CD4-positive, alpha-beta T cell (primary cell): ENCODE results near the gene SDK1. TPM values are rescaled to one million over a fixed set of nuclear protein-coding genes. Genes with fewer than 3 reads are reported as not detected.

Source experiments
- ATAC-seq: fragments of 200-7000 bp; cut with Tn5 transposase; one replicate; pipeline ENCODE4 v1.10.0; 2022; ENCODE audit warnings: mild to moderate bottlenecking; ENCODE audit not compliant: poor library complexity
- CTCF ChIA-PET: fragments of 350-600 bp; sonication (Branson Sonifier 250); formaldehyde crosslinking; loops from one replicate; lab custom pipeline; 2021; ENCODE audit warnings: antibody characterized with exemption, inconsistent platforms; lab: Charles Lee
- POLR2A ChIA-PET: fragments of 350-600 bp; sonication (Branson Sonifier 250); formaldehyde crosslinking; loops from one replicate; lab custom pipeline; 2021; ENCODE audit warnings: antibody characterized with exemption, inconsistent platforms; lab: Charles Lee
- DNase-seq, 14 experiments: peaks; one replicate each; pipeline ENCODE4 v3.0.0-alpha.2; 2013 to 2020; ENCODE audit warnings: mixed read lengths in 2 of 14
- H3K27ac ChIP-seq, 2 donors: one replicate each; pipeline versions ENCODE4 v1.5.1 to v1.7.0; 2013; ENCODE audit warnings: low read length in 2 of 2, low read depth in 1 of 2, mild to moderate bottlenecking in 1 of 2
- H3K27me3 ChIP-seq, 2 experiments: 1 replicate in 1 of 2; 2 replicates in 1 of 2; pipeline versions ENCODE4 v1.6.1 to v1.7.0; 2013; ENCODE audit warnings: low read length in 2 of 2, control low read depth in 1 of 2, mild to moderate bottlenecking in 1 of 2, moderate library complexity in 1 of 2; ENCODE audit not compliant: insufficient read depth in 2 of 2, control insufficient read depth in 1 of 2
- H3K36me3 ChIP-seq: one replicate; pipeline ENCODE4 v1.6.1; 2013; ENCODE audit warnings: low read length, control low read depth; ENCODE audit not compliant: insufficient read depth
- H3K4me1 ChIP-seq: one replicate; pipeline ENCODE4 v1.6.1; 2013; ENCODE audit warnings: low read length, control low read depth; ENCODE audit not compliant: insufficient read depth
- H3K4me3 ChIP-seq: one replicate; pipeline ENCODE4 v1.5.1; 2013; ENCODE audit warnings: mild to moderate bottlenecking, low read length, moderate library complexity
- H3K9me3 ChIP-seq, 2 experiments: 1 replicate in 1 of 2; 2 replicates in 1 of 2; pipeline versions ENCODE4 v1.6.1 to v1.7.0; 2013; ENCODE audit warnings: low read length in 2 of 2, mild to moderate bottlenecking in 2 of 2, control low read depth in 1 of 2, moderate library complexity in 1 of 2; ENCODE audit not compliant: control insufficient read depth in 1 of 2, insufficient read depth in 1 of 2
- H3K27ac Mint-ChIP-seq: one replicate; pipeline ENCODE4 v1.8.0; 2020; ENCODE audit warnings: mixed read lengths
- H3K27me3 Mint-ChIP-seq: one replicate; pipeline ENCODE4 v1.8.0; 2021; ENCODE audit warnings: mixed read lengths
- H3K36me3 Mint-ChIP-seq: one replicate; pipeline ENCODE4 v1.8.0; 2021; ENCODE audit warnings: low read depth, mixed read lengths
- H3K4me1 Mint-ChIP-seq: one replicate; pipeline ENCODE4 v1.8.0; 2021; ENCODE audit warnings: low read depth, mixed read lengths
- H3K4me3 Mint-ChIP-seq: one replicate; pipeline ENCODE4 v1.8.0; 2020; ENCODE audit warnings: mild to moderate bottlenecking, mixed read lengths
- H3K9me3 Mint-ChIP-seq: one replicate; pipeline ENCODE4 v1.8.0; 2020; ENCODE audit warnings: mixed read lengths
- CTCF ChIP-seq: fragments of 200-600 bp; IDR thresholded peaks from one replicate; pipeline ENCODE4 v1.8.0; 2022; ENCODE audit warnings: antibody characterized with exemption, mild to moderate bottlenecking
- intact Hi-C, 2 experiments: fragments of 100-400 bp; cut with DNase I in 1 of 2; cut with micrococcal nuclease in 1 of 2; formaldehyde crosslinking; loops; one replicate each; pipeline versions ENCODE4 v1.15.1 to v1.9.0; 2023 to 2025; cut with DNase I, micrococcal nuclease
- total RNA-seq, 174 experiments: library from RNA in 2 of 174; stranded (reverse) in 2 of 174; gene quantifications; one replicate each; pipeline ENCODE4 v1.2.3 and lab custom pipeline; 2021 to 2026

Gene SDK1
- total RNA-seq, 2 experiments from 2014 or later: 1.1 to 1.3 TPM

DNA sequence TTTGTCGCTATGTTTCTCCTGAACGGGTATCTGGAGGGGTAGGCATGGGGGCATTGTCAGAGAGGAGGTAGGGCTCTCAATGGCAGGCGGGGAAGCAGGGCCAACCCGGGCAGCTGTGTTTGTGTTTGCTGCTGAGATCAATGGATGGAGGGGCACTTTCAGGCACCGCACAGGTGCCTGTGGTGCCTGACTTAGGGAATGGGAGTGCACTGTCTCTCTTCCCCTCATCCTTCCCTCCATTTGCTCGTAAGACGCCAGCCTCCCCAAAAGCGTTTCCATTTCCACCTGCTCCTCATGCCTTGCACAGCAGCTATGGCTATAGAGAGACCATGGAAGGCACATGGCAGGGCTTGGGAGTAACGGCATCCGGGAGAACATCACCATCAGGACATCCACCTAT lies 765.2 kb downstream of the SDK1 start:
- Histone ChIP-seq H3K9me3 (no peaks in the 10 kb centered on the region), H3K27me3 (no peaks in the 10 kb centered on the region), H3K4me3 (no peak overlapping the region), H3K36me3 (no peaks in the 10 kb centered on the region), H3K27ac (no peak overlapping the region), H3K4me1 (no peaks in the 10 kb centered on the region)
- TF ChIP-seq CTCF: no peak
- Mint-ChIP-seq H3K27me3 (no peaks in the 10 kb centered on the region), H3K36me3 (no peaks in the 10 kb centered on the region), H3K4me3 (no peak overlapping the region), H3K9me3 (no peaks in the 10 kb centered on the region), H3K27ac (no peak overlapping the region), H3K4me1 (peaks cover 15% of the 10 kb centered on the region)
- ATAC-seq (no peak), DNase-seq (no peak)
- CTCF ChIA-PET: no interaction called here
- intact Hi-C loops: no loop called here
- POLR2A ChIA-PET: no interaction called here

DNA sequence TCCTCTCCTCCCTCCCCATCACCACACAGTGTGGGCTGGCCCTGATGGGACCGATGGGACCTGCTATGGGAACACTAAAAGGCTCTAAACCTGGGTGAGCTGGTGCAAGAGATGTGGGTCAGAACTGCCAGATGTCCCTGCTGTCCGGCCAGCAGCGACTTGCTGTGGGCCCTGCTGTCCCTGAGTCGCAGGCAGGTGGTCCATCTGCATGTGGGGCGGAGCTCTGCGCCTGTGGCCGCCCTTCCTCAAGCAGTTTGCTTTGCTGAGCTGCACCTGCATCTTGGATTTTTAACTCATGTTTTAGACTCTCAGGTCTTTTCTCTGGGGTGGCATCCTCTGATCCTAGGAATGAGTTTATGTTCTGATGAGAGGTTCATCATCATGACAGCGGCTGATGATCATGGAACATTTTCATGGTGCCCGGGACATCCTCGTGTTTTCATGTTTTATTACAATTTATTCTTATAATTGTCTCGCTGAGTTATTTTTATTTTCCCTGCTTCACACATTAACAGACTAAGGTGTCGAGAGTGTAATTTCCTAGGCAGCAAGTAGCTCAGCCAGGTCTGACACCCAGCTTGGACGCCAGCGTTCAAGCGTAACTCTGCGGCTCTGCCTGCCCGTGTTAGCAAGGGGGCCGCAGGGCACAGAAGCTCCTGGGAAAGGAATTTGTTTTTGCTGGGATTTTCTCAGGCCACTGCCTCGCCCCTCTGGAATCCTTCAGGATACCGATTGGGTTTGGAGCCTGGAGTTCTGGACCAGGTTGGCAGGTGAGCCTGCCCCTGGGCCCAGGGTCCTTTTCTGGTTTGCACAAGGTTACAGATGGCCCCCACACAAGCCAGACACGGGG lies 765.8 kb downstream of the SDK1 start:
- Histone ChIP-seq H3K4me3 (no peak overlapping the region), H3K36me3 (no peaks in the 10 kb centered on the region), H3K27ac (no peak overlapping the region), H3K4me1 (no peaks in the 10 kb centered on the region), H3K27me3 (no peaks in the 10 kb centered on the region), H3K9me3 (no peaks in the 10 kb centered on the region)
- CTCF ChIA-PET: no interaction called here
- Mint-ChIP-seq H3K4me1 (peaks cover 15% of the 10 kb centered on the region), H3K4me3 (no peak overlapping the region), H3K9me3 (no peaks in the 10 kb centered on the region), H3K27ac (no peak overlapping the region), H3K36me3 (no peaks in the 10 kb centered on the region), H3K27me3 (no peaks in the 10 kb centered on the region)
- DNase-seq (no peak), ATAC-seq (no peak)
- POLR2A ChIA-PET: no interaction called here
- intact Hi-C loops: no loop called here
- no peak for TF ChIP-seq CTCF

- H3K27ac Mint-ChIP-seq: no peak overlapping the region
- intact Hi-C loops: no loop called here
- Histone ChIP-seq H3K4me3 (no peak overlapping the region), H3K9me3 (peaks cover 0 to 1% of the 10 kb centered on the region in 2 experiments), H3K27me3 (no peaks in the 10 kb centered on the region), H3K27ac (no peak overlapping the region), H3K36me3 (no peaks in the 10 kb centered on the region), H3K4me1 (no peaks in the 10 kb centered on the region)
- ATAC-seq: no peak
- H3K4me3 Mint-ChIP-seq: no peak overlapping the region
- H3K4me1 Mint-ChIP-seq: peaks cover 15% of the 10 kb centered on the region
- no peak for DNase-seq
- TF ChIP-seq CTCF: no peak
- ChIA-PET CTCF (no interaction called here), POLR2A (no interaction called here)
- H3K36me3 Mint-ChIP-seq: no peaks in the 10 kb centered on the region
- no peaks in the 10 kb centered on the region for H3K27me3 Mint-ChIP-seq
- H3K9me3 Mint-ChIP-seq: no peaks in the 10 kb centered on the region
Observed at GRCh38 chr7:4067476-4067760, 766.4 kb downstream of the SDK1 start.
